ENCODE data around the gene S100A9.
"Not testable (repeated sequence)": the region's sequence is repeated elsewhere in the genome, so short reads cannot be mapped to it uniquely, and the experiment has no call there.

Gene S100A9

DNA sequence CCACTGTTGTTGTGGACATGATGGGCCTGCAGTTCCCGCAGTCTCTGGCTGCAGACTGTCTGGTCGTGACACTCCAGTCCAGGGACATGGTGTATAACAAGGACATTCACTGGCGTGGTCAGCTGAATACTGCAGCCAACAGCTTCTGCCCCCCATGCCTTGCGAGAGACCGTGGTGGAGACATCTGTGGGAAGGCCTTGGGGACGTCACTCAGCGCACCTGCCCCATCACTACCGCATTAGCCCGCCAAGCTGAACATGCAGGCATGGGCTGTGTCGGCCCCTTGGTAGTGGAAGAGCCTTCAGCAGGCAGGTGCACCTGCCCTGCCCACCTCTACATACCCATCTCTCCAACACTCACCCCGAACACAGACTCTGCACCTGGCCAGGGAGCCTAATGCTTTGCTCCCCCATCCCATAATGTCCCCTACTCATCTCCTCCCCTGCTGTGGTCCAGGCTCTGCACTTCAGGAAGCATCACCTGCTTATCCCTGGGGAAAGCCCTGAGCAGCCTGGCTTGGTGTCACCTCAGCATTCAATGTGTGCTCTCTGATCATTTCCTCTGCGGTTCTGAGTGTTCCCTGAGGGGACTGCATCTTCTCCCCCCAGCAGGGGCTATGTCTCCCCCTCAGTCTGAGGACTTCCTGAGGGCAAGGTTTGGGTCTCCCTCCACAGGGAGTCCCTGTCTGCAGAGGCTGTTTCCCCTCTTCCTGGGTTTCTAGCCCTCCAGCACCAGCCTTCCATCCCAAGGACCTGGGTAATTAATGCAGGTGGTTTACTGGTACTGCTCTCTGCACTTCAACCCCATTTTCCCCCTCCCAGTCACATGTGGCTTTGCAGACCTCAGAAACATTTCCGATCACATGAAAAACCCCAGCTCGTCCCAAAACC, 12.2 kb upstream of the S100A9 start:
- peak in 1 of 2 donors; percentile 22 for ATAC-seq

- ATAC-seq, result peak in 1 of 2 donors; percentile 13
These were observed 11.5 kb upstream of the S100A9 start for GRCh38 chr1:153346077-153346723.

- not testable (repeated sequence) for ATAC-seq
These were observed 10.6 kb upstream of the S100A9 start for GRCh38 chr1:153347049-153347448.

DNA sequence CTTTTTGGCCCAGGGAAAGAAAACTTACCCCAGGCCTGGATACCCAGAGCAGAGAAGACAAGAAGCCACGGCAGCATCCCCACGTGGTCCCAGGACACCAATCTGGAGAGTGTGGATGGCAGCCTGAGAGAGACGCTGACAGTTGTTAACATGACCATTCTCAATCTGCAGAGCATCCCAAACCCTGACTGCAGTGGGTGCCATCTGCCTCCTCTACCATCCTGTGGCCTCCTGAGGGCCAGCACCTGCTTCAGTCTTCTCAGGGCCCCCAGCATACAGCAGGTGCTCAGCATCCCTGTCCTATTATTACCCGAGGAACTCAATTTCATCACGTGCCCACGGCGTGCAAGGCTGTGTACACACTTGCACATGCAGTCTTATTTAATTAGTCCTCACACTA, 9.8 kb upstream of the S100A9 start:
- no peak for ATAC-seq

GRCh38 chr1:153348511-153349362, 8.9 kb upstream of the S100A9 start, which contains the start of gene PGLYRP4:
Gene PGLYRP4, minus strand, starts transcription at chr1:153348841. Its CDS starts 909 bp downstream, at chr1:153347932.
- no peak for ATAC-seq

GRCh38 chr1:153349363-153350320, 8.0 kb upstream of the S100A9 start:
- ATAC-seq, result no peak

DNA sequence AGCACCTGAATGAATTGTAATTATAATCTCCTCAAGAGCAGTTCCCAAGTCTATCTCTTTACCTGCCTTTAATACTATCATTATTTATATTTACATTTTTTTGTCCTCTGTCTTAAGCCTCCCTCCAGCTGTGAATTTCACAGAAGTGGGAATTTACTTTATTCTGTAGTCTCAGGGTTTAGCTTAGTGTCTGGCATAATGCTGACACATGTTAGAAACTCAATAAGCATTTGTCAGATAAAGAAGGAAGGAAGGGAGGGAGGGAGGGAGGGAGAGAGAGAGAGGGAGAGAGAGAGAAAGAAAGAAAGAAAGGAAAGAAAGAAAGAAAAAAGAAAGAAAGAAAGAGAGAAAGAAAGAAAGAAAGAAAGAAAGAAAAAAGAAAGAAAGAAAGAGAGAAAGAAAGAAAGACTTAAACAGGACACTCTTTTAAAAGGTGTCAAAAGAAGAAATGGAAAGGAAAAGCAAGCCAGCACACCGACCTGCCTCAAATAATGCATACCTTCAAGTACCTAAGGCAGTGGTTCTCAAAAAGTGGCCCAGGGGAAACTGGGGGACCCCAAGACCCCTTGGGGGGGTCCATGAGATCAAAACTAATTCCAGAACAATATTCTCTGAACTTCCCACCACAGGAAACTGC, 7.2 kb upstream of the S100A9 start:
- ATAC-seq, result no peak

DNA sequence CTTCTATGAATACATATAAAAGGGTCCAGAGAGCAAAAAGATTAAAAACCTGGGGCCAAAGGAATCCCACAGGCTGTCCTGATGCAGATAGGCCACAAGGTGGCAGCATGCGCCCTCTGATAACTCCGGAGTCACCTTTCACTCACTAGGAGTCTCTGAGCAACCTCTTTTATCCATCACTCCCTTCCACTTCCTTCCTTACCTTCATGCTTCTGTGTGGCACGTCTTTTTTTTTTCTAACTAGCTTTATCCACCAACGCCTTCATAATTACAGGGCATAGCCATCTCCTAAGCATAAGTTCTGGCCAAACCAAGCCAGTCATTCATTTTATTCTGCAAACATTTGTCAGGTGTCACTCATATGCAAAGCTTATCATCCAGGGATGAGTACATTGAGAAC, 5.1 kb upstream of the S100A9 start:
- peak in 1 of 2 donors; percentile 51 for ATAC-seq

DNA sequence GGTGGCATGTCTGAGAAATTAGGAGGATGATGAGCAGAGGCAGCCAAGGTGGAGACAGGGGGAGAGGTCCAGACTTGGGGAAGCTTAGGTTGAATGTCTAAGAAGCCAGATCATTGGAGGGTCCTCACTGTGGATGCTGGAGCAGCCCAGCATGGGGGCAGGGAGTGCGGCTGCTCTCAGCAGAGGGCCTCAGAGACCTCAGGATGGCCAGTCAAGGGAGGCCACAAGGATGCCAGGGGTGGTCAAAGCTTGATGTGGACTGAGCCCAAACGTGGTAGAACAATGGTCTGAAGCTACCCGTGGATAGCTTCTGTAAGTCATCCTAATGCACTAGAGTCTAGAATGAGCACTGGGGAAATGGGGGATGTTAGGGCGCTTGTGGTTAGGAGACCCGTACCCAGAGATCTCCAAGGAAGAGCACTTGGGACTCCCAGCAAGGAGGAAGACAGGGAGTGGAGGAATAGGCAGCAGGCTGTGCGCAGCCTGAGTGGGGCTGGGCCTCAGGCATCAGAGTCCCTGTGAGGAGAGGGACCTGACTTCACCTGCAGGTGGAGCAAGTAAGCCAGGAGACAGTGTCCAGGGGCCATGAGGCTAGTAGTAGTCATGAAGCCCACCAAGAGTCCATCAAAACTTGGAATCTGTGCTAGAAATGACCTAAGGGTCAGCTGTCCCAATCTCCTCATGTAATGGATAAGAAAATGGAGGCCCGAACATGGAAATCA, 4.3 kb upstream of the S100A9 start:
- no peak for ATAC-seq

GRCh38 chr1:153354515-153355193, 3.0 kb upstream of the S100A9 start:
- ATAC-seq, result no peak

DNA sequence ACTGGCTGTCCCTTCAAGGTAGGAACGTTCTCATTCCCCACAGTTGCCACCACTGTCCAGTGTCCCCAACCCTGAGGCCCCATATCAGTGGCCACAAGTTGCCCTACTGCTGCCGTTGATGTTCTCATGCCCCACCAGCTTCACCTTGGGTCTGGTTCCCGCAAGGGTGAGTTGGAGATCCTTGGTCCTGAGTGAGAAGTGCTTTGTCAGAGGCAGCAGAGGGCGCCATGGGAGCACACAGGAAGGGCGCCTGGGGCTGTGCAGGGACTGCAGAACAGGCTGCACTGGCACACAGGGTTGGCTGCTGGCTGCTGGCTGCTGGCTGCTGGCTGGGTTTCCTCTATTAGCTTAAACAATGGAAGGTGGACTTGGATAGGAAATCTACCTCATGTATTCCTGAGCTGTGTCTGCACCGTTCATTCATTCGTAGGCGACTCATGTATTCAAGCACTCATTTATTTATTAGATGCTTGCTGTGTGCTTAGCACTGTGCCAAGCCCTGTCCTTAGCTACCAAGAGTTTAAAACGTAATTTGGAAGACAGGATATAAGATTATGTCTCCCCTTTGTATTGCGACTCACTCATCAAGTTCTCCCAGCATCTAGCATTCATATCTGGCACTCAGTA, 2.1 kb upstream of the S100A9 start:
- peak; percentile 46 to 48 for ATAC-seq

GRCh38 chr1:153356392-153357075, 1.1 kb upstream of the S100A9 start:
- no peak for ATAC-seq

- ATAC-seq, result no peak
These were observed 390 bp upstream of the S100A9 start for GRCh38 chr1:153357076-153357852.

- ATAC-seq, result no peak
These were observed 979 bp downstream of the S100A9 start for GRCh38 chr1:153358691-153358975.

DNA sequence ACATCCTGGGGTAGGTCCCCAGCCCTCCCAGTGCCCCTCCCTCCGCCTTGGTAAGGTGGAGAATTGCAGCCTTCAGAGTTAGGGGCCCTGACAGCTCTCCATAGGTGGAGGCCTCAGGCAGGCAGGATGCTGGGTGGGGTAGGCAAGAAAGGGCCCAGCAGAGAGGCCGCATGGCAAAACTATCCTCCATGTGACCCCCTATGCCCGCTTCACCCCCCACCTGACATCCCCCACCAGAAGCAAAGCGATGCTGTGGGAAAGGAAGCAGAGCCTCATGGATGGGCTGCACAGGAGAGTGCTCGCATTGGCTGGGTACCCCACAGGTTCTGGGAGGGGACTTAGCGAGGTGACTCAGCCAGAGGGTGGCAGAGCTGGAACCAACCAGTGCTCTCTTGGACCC, 1.6 kb downstream of the S100A9 start:
- no peak for ATAC-seq

DNA sequence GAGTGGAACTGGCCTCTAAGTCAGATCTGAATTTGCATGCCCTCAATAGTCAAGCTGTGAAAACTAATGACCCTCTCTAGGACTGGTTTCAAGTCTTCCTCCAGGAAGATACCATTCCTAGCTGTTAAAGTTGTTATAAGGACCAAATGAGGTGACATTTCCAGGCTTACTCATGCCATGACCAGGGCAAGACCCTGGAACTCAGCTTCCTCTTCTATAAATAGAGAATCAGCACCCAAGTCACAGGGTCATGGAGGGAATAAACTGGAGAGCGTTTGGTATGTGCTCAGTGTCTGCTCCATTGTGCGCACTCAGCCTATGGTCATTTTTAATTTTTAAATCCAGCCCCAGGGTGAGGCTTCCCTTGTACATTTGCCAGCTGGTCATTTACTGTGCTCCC, 2.5 kb downstream of the S100A9 start:
- no peak for ATAC-seq

DNA sequence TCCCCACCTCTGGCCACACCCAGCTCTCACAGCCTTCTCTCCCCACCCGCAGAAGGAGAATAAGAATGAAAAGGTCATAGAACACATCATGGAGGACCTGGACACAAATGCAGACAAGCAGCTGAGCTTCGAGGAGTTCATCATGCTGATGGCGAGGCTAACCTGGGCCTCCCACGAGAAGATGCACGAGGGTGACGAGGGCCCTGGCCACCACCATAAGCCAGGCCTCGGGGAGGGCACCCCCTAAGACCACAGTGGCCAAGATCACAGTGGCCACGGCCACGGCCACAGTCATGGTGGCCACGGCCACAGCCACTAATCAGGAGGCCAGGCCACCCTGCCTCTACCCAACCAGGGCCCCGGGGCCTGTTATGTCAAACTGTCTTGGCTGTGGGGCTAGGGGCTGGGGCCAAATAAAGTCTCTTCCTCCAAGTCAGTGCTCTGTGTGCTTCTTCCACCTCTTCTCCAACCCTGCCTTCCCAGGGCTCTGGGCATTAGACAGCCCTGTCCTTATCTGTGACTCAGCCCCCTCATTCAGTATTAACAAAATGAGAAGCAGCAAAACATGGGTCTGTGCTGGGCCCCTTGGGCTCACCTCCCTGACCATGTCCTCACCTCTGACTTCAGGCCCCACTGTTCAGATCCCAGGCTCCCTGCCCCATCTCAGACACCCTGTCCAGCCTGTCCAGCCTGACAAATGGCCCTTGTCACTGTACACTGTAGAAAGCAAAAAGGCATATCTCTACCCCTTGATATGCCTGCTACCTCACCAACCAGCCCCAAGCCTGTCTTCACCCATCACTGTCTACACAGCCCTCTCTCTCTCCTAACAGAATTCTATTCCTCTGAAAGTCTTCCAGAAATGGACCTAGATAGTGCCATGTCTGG, 3.2 kb downstream of the S100A9 start:
- ATAC-seq, result no peak

Measured in activated CD4-positive, CD25-positive, alpha-beta regulatory T cell treated with anti-CD3 and anti-CD28 coated beads, Interleukin-2, amount 50 U/mL, for 24 hours (primary cell).